ENCODE data around the gene CAMK1.

DNA sequence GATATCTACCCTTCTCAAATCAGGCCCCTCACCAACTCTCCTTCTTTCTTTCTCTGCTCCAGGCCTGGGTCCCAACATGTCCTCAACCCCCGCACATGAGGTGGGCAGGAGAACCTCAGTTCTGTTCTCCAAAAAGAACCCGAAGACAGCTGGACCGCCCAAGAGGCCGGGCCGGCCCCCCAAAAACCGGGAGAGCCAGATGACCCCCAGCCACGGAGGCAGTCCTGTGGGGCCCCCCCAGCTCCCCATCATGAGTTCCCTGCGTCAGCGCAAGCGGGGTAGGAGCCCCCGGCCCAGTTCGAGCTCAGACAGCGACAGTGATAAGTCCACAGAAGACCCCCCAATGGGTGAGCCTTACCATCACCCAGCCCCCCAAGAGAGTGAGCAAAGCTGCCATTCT, 25.6 kb downstream of the CAMK1 start:
- TF ChIP-seq, protein P1, sequence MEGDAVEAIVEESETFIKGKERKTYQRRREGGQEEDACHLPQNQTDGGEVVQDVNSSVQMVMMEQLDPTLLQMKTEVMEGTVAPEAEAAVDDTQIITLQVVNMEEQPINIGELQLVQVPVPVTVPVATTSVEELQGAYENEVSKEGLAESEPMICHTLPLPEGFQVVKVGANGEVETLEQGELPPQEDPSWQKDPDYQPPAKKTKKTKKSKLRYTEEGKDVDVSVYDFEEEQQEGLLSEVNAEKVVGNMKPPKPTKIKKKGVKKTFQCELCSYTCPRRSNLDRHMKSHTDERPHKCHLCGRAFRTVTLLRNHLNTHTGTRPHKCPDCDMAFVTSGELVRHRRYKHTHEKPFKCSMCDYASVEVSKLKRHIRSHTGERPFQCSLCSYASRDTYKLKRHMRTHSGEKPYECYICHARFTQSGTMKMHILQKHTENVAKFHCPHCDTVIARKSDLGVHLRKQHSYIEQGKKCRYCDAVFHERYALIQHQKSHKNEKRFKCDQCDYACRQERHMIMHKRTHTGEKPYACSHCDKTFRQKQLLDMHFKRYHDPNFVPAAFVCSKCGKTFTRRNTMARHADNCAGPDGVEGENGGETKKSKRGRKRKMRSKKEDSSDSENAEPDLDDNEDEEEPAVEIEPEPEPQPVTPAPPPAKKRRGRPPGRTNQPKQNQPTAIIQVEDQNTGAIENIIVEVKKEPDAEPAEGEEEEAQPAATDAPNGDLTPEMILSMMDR (IDR thresholded peaks at IDR 0.05 in 8 of 11, conservative IDR thresholded peaks at IDR 0.05 in 3 of 11): no peak
- TF ChIP-seq POLR2AphosphoS5 (IDR thresholded peaks at IDR 0.05) (no peak), POLR2A (IDR thresholded peaks at IDR 0.05) (no peak)
